Ovary (tissue), 3 donors: ENCODE data around the gene MDN1.

Source experiments
- CTCF ChIP-seq, 3 donors: fragments of 450-650 bp in 2 of 3; fragments of 200-600 bp in 1 of 3; IDR thresholded peaks; one replicate each; pipeline versions ENCODE4 v1.5.1 to v1.8.0; 2016 to 2022; ENCODE audit warnings: antibody characterized with exemption in 3 of 3, mild to moderate bottlenecking in 1 of 3
- EP300 ChIP-seq: sonication (generic); formaldehyde crosslinking; IDR thresholded peaks from one replicate; pipeline ENCODE4 v1.6.1; 2017; ENCODE audit warnings: antibody characterized with exemption
- donor health status: DM: no; HTN: no; CAD: no.

- no peak for TF ChIP-seq EP300
- no peak for TF ChIP-seq CTCF (IDR thresholded peaks at IDR 0.05)
Measured at GRCh38 chr6:89694428-89694827, 125.2 kb downstream of the MDN1 start.
